HCT116 (cell line): Measurements from ENCODE around the gene UBE2D3.

Experiments
- CEBPB ChIP-seq: IDR thresholded peaks from 2 replicates; pipeline ENCODE4 v1.6.1; 2012; ENCODE audit warnings: low read depth
- POLR2AphosphoS5 ChIP-seq: IDR thresholded peaks from 2 replicates; pipeline ENCODE4 v1.6.1; 2011; ENCODE audit warnings: mild to moderate bottlenecking, low read depth, low read length, moderate library complexity
- SP1 ChIP-seq: IDR thresholded peaks from 2 replicates; pipeline ENCODE4 v1.6.1; 2012; ENCODE audit warnings: low read depth
- ZFX ChIP-seq: fragments of 450-650 bp; IDR thresholded peaks from 2 replicates; pipeline ENCODE4 v1.6.1; 2017

DNA sequence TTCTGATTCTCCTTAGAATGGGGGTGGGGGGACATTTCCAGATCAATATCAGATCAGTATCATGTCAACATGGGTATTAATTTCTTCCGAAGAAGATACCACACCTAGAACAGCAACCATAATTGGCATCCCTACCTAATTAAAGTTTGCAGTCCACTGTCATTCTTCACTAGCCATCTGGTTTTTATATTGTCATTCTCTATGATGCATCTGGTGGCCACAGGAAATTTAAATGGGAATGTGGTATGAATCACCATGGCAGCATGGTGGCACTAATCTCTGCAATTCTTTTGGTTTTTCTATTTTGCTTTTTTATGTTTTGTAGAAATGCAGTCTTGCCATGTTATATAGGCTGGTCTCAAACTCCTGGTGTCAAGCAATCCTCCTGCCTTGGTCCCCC is 16.6 kb upstream of the UBE2D3 start:
- no peak for TF ChIP-seq POLR2AphosphoS5
- no peak for TF ChIP-seq SP1
- TF ChIP-seq ZFX: no peak
- no peak for TF ChIP-seq CEBPB
